Liver (tissue), 9 donors: ENCODE measurements around the gene RAD23B. TPM values are rescaled to one million over a fixed set of nuclear protein-coding genes. Genes with fewer than 3 reads are reported as not detected.

Source experiments
- DNase-seq: peaks from one replicate; pipeline ENCODE4 v3.0.0-alpha.2; 2017; ENCODE audit warnings: low spot score
- H3K27ac ChIP-seq, 2 donors: one replicate each; pipeline ENCODE4 v1.7.0; 2013; ENCODE audit warnings: inconsistent platforms in 2 of 2, low read length in 2 of 2, control low read depth in 1 of 2, low read depth in 1 of 2, mild to moderate bottlenecking in 1 of 2
- H3K27me3 ChIP-seq, 4 donors: one replicate each; pipeline versions ENCODE4 v1.6.1 to v1.7.0; 2013; ENCODE audit warnings: low read length in 3 of 4, inconsistent platforms in 1 of 4, mild to moderate bottlenecking in 1 of 4, moderate library complexity in 1 of 4; ENCODE audit not compliant: control insufficient read depth in 4 of 4, insufficient read depth in 4 of 4
- H3K36me3 ChIP-seq, 4 donors: one replicate each; pipeline versions ENCODE4 v1.6.1 to v1.7.0; 2013; ENCODE audit warnings: low read length in 3 of 4, mild to moderate bottlenecking in 3 of 4, low read depth in 1 of 4, moderate library complexity in 1 of 4; ENCODE audit not compliant: control insufficient read depth in 4 of 4, insufficient read depth in 3 of 4
- H3K4me1 ChIP-seq, 4 donors: one replicate each; pipeline versions ENCODE4 v1.6.1 to v1.7.0; 2013; ENCODE audit warnings: low read length in 3 of 4, mild to moderate bottlenecking in 3 of 4, moderate library complexity in 1 of 4; ENCODE audit not compliant: control insufficient read depth in 4 of 4, insufficient read depth in 4 of 4
- H3K4me3 ChIP-seq, 3 donors: one replicate each; pipeline versions ENCODE4 v1.6.1 to v1.7.0; 2013; ENCODE audit warnings: low read length in 3 of 3, control low read depth in 1 of 3, low read depth in 1 of 3, mild to moderate bottlenecking in 1 of 3
- H3K9ac ChIP-seq, 2 donors: one replicate each; pipeline ENCODE4 v1.7.0; 2013; ENCODE audit warnings: low read length in 2 of 2, mild to moderate bottlenecking in 2 of 2, moderate library complexity in 2 of 2, control low read depth in 1 of 2, low read depth in 1 of 2
- H3K9me3 ChIP-seq, 4 donors: one replicate each; pipeline versions ENCODE4 v1.6.1 to v1.7.0; 2013; ENCODE audit warnings: low read length in 3 of 4; ENCODE audit not compliant: control insufficient read depth in 4 of 4
- FOXA1 ChIP-seq: IDR thresholded peaks from 2 replicates; pipeline ENCODE4 v1.6.1; 2016; ENCODE audit warnings: antibody characterized with exemption
- FOXA2 ChIP-seq: IDR thresholded peaks from 2 replicates; pipeline ENCODE4 v1.6.1; 2016; ENCODE audit warnings: antibody characterized with exemption
- GABPA ChIP-seq, 2 donors: IDR thresholded peaks in 1 of 2; conservative IDR thresholded peaks in 1 of 2; 2 replicates each; pipeline ENCODE4 v1.6.1; 2016; ENCODE audit warnings: antibody characterized with exemption in 2 of 2, mild to moderate bottlenecking in 1 of 2, moderate library complexity in 1 of 2
- HNF4G ChIP-seq: IDR thresholded peaks from 2 replicates; pipeline ENCODE4 v1.6.1; 2016; ENCODE audit warnings: antibody characterized with exemption
- JUND ChIP-seq, 2 donors: IDR thresholded peaks; 2 replicates each; pipeline ENCODE4 v1.6.1; 2016; ENCODE audit warnings: antibody characterized with exemption in 2 of 2
- NR2F2 ChIP-seq: IDR thresholded peaks from 2 replicates; pipeline ENCODE4 v1.6.1; 2016; ENCODE audit warnings: antibody characterized with exemption
- RXRA ChIP-seq, 2 donors: IDR thresholded peaks; 2 replicates each; pipeline ENCODE4 v1.6.1; 2017 to 2018; ENCODE audit warnings: antibody characterized with exemption in 2 of 2, mild to moderate bottlenecking in 1 of 2
- SP1 ChIP-seq: IDR thresholded peaks from 2 replicates; pipeline ENCODE4 v1.6.1; 2018; ENCODE audit warnings: antibody characterized with exemption, mild to moderate bottlenecking
- TAF1 ChIP-seq: conservative IDR thresholded peaks from 2 replicates; pipeline ENCODE4 v1.6.1; 2016; ENCODE audit warnings: antibody characterized with exemption, mild to moderate bottlenecking
- WGBS: extraction: QIAGEN DNeasy Blood & Tissue Kit; methylation state at CpG from one replicate; pipeline ENCODE4 v1.1.7; 2013; 5-methylcytosine and 5-hydroxymethylcytosine counted together
- polyA plus RNA-seq, 2 donors: library from polyadenylated mRNA; stranded (reverse) in 1 of 2; unstranded in 1 of 2; fragments of 200-250 nt in 1 of 2; fragments of >200 nt in 1 of 2; fragmentation: Nextera tagmentation in 1 of 2; extraction: Ambion mirVana in 1 of 2; gene quantifications; one replicate each; pipeline versions ENCODE4 v1.2.1 to v1.2.3, GENCODE V29; 2013 to 2015
- total RNA-seq, 2 donors: library from RNA; depleted of rRNA; stranded (reverse); fragments of >200 nt; gene quantifications; one replicate each; pipeline ENCODE4 v1.2.3, GENCODE V29; 2014
- TF ChIP-seq, protein P1 (sequence below): IDR thresholded peaks from 2 replicates; pipeline ENCODE4 v1.6.1; 2016; ENCODE audit warnings: antibody characterized with exemption
- TF ChIP-seq, protein P2 (sequence below): fragments of 150-350 bp; IDR thresholded peaks from 2 replicates; pipeline ENCODE4 v1.5.1; 2017; ENCODE audit warnings: improper control_type of control experiment, low read depth, low read length; ENCODE audit not compliant: missing input control
- TF ChIP-seq, protein P3 (sequence below): IDR thresholded peaks from 2 replicates; pipeline ENCODE4 v1.6.1; 2016; ENCODE audit warnings: antibody characterized with exemption
- TF ChIP-seq, protein P4 (sequence below): IDR thresholded peaks from 2 replicates; pipeline ENCODE4 v1.6.1; 2016; ENCODE audit warnings: antibody characterized with exemption
- donor health status: healthy.
- donor health status: healthy.
- donor health status: healthy.
- donor health status: healthy.
- donor health status: healthy.

RAD23B gene
- total and polyA plus RNA-seq, 4 donors, result 13.6 to 101 (median 61.6) TPM

DNA sequence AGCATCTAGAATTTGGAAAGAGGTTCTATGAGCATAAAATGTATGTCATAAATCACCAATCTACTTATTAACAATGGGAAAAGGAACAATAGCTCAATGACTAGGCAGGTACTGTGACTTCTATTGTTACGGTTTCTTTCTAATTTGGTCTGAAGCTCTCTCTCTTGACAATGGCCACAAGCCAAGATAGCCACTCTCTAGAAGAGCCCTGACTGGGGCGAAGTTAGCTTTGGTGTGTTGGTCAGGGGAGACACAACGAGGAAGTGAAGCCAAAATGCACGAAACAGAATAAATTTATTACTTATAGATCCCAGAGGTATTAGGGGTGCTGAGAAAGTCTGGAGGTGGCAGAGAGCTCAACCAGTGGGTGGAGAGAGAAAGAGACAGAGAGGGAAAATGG lies 9.4 kb upstream of the RAD23B start:
- H3K4me3 ChIP-seq, result no peak overlapping the region
- no peak overlapping the region for H3K9ac ChIP-seq
- H3K27me3 ChIP-seq, result no peaks in the 10 kb centered on the region
- 40% methylated on average over 4 of the region's 4 CpGs for WGBS
- no peak overlapping the region for H3K27ac ChIP-seq
- peaks cover 10 to 25% (median 18%) of the 10 kb centered on the region in 4 donors for H3K4me1 ChIP-seq
- DNase-seq, result no peak
- TF ChIP-seq TAF1 (no peak), JUND (IDR thresholded peaks at IDR 0.05) (no peak), NR2F2 (no peak)
- H3K9me3 ChIP-seq, result no peaks in the 10 kb centered on the region
- no peaks in the 10 kb centered on the region for H3K36me3 ChIP-seq

DNA sequence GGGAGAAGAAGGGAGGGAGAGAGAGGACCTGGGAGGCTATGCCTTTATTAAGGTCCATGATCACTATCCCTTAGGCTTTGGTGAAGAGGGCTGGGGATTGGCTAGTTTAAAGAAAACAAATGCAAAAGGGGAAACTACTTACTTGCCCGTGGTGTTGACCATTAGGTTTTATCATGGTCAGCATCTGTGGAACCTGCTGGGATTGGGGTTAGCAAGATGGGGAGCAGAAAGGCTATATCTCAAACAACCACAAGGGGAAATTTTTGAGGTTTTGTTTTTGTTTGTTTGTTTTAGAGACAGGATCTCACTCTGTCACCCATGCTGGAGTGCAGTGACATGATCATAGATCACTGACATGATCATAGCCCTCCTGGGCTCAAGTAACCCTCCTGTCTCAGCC lies 9.0 kb upstream of the RAD23B start:
- DNase-seq, result no peak
- H3K27me3 ChIP-seq, result no peaks in the 10 kb centered on the region
- WGBS, result 71% methylated on average over 1 of the region's 1 CpG
- no peak overlapping the region for H3K27ac ChIP-seq
- H3K4me1 ChIP-seq, result peaks cover 10 to 21% (median 18%) of the 10 kb centered on the region in 4 donors
- no peaks in the 10 kb centered on the region for H3K36me3 ChIP-seq
- H3K9ac ChIP-seq, result no peak overlapping the region
- H3K9me3 ChIP-seq, result no peaks in the 10 kb centered on the region
- no peak for TF ChIP-seq RXRA (IDR thresholded peaks at IDR 0.05)
- TF ChIP-seq GABPA (IDR thresholded peaks at IDR 0.05 in 1 of 2, conservative IDR thresholded peaks at IDR 0.05 in 1 of 2), result no peak
- TF ChIP-seq HNF4G, result no peak
- no peak for TF ChIP-seq TAF1
- TF ChIP-seq FOXA1, result no peak
- TF ChIP-seq, protein P1, sequence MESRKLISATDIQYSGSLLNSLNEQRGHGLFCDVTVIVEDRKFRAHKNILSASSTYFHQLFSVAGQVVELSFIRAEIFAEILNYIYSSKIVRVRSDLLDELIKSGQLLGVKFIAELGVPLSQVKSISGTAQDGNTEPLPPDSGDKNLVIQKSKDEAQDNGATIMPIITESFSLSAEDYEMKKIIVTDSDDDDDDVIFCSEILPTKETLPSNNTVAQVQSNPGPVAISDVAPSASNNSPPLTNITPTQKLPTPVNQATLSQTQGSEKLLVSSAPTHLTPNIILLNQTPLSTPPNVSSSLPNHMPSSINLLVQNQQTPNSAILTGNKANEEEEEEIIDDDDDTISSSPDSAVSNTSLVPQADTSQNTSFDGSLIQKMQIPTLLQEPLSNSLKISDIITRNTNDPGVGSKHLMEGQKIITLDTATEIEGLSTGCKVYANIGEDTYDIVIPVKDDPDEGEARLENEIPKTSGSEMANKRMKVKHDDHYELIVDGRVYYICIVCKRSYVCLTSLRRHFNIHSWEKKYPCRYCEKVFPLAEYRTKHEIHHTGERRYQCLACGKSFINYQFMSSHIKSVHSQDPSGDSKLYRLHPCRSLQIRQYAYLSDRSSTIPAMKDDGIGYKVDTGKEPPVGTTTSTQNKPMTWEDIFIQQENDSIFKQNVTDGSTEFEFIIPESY, result no peak
- no peak for TF ChIP-seq FOXA2
- TF ChIP-seq SP1, result no peak
- TF ChIP-seq, protein P2, sequence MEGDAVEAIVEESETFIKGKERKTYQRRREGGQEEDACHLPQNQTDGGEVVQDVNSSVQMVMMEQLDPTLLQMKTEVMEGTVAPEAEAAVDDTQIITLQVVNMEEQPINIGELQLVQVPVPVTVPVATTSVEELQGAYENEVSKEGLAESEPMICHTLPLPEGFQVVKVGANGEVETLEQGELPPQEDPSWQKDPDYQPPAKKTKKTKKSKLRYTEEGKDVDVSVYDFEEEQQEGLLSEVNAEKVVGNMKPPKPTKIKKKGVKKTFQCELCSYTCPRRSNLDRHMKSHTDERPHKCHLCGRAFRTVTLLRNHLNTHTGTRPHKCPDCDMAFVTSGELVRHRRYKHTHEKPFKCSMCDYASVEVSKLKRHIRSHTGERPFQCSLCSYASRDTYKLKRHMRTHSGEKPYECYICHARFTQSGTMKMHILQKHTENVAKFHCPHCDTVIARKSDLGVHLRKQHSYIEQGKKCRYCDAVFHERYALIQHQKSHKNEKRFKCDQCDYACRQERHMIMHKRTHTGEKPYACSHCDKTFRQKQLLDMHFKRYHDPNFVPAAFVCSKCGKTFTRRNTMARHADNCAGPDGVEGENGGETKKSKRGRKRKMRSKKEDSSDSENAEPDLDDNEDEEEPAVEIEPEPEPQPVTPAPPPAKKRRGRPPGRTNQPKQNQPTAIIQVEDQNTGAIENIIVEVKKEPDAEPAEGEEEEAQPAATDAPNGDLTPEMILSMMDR, result no peak
- TF ChIP-seq, protein P3, sequence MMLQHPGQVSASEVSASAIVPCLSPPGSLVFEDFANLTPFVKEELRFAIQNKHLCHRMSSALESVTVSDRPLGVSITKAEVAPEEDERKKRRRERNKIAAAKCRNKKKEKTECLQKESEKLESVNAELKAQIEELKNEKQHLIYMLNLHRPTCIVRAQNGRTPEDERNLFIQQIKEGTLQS, result no peak
- TF ChIP-seq NR2F2, result no peak
- no peak for TF ChIP-seq JUND (IDR thresholded peaks at IDR 0.05)
- H3K4me3 ChIP-seq, result no peak overlapping the region

DNA sequence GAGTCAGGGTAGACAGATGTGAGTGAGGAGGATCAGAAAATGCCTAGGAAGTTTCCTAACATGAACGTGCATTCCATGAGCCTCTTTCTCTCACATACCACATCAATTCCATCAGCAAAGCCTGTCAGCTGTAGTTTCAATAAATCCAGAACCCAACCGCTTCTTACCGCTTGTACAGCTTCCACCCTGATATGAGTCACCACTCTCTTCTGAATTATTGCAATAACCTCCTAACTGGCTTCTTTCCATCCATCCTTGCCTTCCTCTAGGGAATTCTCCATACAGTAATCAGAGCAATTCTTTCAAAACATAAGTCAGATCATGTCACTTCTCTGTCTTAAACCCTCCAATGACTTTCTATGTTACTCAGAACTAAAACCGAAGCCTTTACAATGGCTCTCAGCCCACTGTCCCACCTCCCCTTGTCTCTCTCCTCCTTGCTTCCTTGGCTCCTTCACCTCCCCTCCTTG lies 8.1 kb upstream of the RAD23B start:
- DNase-seq, result no peak
- Histone ChIP-seq H3K9ac (no peak overlapping the region), H3K27ac (no peak overlapping the region), H3K4me3 (no peak overlapping the region), H3K4me1 (peaks cover 9 to 17% (median 14%) of the 10 kb centered on the region in 4 donors), H3K9me3 (no peaks in the 10 kb centered on the region), H3K27me3 (no peaks in the 10 kb centered on the region), H3K36me3 (no peaks in the 10 kb centered on the region)
- peak in 1 of 2 donors; percentile 37 for TF ChIP-seq JUND (IDR thresholded peaks at IDR 0.05)
- TF ChIP-seq, protein P4, sequence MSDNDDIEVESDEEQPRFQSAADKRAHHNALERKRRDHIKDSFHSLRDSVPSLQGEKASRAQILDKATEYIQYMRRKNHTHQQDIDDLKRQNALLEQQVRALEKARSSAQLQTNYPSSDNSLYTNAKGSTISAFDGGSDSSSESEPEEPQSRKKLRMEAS, result no peak
- WGBS, result 85% methylated on average over 4 of the region's 4 CpGs
